ENCODE results near the gene IQSEC1. TPM values are rescaled to one million over a fixed set of nuclear protein-coding genes. Genes with fewer than 3 reads are reported as not detected.

IQSEC1 gene
- total and polyA plus RNA-seq, 10 of the 15 experiments (the other 5 are each of a cell fraction or from before 2014, with no cell fraction given), result 0.92 to 55.2 (median 8.5) TPM

DNA sequence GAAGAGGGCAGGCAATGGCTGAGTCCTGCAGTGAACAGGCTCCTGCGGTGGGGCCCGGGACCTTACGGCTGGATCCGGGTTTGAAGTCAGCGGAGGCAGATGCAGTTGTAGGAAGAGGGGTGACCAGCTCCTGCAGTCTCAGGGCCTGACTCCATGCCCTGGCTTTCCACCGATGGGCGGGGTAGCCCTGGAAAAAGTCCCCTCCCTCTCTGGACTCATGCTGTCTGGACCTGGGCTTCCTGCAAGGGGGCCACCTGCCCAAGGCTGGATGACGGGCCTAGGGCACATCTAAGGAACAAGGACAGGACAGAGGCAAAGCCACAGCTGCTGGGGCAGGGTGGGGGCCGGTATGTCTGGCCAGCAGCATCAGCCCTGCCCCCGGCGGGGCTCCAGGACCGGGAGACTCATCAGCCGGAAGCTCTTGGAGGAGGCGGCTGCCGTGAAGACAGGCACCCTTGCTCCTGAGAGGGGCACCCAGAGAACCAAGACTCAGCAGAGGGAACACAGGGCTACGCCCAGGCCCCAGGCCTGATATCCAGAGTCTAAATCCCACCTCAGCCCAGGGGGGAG is 12.8 kb downstream of the IQSEC1 start (continued):
- TF ChIP-seq CHD2 (IDR thresholded peaks at IDR 0.05; ENCODE audit: borderline replicate concordance, low read depth, low read length), result no peak
- TF ChIP-seq IKZF2 (IDR thresholded peaks at IDR 0.05), result no peak
- TF ChIP-seq RFX5 (IDR thresholded peaks at IDR 0.05; ENCODE audit: low read depth, low read length), result no peak
- TF ChIP-seq, protein P1, sequence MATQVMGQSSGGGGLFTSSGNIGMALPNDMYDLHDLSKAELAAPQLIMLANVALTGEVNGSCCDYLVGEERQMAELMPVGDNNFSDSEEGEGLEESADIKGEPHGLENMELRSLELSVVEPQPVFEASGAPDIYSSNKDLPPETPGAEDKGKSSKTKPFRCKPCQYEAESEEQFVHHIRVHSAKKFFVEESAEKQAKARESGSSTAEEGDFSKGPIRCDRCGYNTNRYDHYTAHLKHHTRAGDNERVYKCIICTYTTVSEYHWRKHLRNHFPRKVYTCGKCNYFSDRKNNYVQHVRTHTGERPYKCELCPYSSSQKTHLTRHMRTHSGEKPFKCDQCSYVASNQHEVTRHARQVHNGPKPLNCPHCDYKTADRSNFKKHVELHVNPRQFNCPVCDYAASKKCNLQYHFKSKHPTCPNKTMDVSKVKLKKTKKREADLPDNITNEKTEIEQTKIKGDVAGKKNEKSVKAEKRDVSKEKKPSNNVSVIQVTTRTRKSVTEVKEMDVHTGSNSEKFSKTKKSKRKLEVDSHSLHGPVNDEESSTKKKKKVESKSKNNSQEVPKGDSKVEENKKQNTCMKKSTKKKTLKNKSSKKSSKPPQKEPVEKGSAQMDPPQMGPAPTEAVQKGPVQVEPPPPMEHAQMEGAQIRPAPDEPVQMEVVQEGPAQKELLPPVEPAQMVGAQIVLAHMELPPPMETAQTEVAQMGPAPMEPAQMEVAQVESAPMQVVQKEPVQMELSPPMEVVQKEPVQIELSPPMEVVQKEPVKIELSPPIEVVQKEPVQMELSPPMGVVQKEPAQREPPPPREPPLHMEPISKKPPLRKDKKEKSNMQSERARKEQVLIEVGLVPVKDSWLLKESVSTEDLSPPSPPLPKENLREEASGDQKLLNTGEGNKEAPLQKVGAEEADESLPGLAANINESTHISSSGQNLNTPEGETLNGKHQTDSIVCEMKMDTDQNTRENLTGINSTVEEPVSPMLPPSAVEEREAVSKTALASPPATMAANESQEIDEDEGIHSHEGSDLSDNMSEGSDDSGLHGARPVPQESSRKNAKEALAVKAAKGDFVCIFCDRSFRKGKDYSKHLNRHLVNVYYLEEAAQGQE (IDR thresholded peaks at IDR 0.05; ENCODE audit: low read depth, low read length), result no peak
- no peak for TF ChIP-seq RUNX3 (IDR thresholded peaks at IDR 0.05; ENCODE audit: low read length)
- TF ChIP-seq NR2C2 (IDR thresholded peaks at IDR 0.05; ENCODE audit: borderline replicate concordance, control insufficient read depth, insufficient read length, low read depth), result no peak
- TF ChIP-seq MTA2 (IDR thresholded peaks at IDR 0.05; ENCODE audit: low read depth), result no peak
- TF ChIP-seq, protein P2, sequence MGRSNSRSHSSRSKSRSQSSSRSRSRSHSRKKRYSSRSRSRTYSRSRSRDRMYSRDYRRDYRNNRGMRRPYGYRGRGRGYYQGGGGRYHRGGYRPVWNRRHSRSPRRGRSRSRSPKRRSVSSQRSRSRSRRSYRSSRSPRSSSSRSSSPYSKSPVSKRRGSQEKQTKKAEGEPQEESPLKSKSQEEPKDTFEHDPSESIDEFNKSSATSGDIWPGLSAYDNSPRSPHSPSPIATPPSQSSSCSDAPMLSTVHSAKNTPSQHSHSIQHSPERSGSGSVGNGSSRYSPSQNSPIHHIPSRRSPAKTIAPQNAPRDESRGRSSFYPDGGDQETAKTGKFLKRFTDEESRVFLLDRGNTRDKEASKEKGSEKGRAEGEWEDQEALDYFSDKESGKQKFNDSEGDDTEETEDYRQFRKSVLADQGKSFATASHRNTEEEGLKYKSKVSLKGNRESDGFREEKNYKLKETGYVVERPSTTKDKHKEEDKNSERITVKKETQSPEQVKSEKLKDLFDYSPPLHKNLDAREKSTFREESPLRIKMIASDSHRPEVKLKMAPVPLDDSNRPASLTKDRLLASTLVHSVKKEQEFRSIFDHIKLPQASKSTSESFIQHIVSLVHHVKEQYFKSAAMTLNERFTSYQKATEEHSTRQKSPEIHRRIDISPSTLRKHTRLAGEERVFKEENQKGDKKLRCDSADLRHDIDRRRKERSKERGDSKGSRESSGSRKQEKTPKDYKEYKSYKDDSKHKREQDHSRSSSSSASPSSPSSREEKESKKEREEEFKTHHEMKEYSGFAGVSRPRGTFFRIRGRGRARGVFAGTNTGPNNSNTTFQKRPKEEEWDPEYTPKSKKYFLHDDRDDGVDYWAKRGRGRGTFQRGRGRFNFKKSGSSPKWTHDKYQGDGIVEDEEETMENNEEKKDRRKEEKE (IDR thresholded peaks at IDR 0.05), result no peak

All from GM12878 (cell line).